Skeletal muscle tissue (tissue), 4 donors: ENCODE data around the gene BAIAP2L1. TPM values are rescaled to one million over a fixed set of nuclear protein-coding genes. Genes with fewer than 3 reads are reported as not detected.

Experiments used
- H3K27ac ChIP-seq: one replicate; pipeline ENCODE4 v1.7.0; 2013; ENCODE audit warnings: mild to moderate bottlenecking, low read depth, low read length, inconsistent platforms
- H3K27me3 ChIP-seq, 3 donors: one replicate each; pipeline ENCODE4 v1.7.0; 2013; ENCODE audit warnings: low read length in 3 of 3; ENCODE audit not compliant: control insufficient read depth in 3 of 3, insufficient read depth in 3 of 3
- H3K36me3 ChIP-seq, 3 donors: one replicate each; pipeline ENCODE4 v1.7.0; 2013; ENCODE audit warnings: low read length in 3 of 3; ENCODE audit not compliant: control insufficient read depth in 3 of 3, insufficient read depth in 3 of 3
- H3K4me1 ChIP-seq, 3 donors: one replicate each; pipeline ENCODE4 v1.7.0; 2013; ENCODE audit warnings: low read length in 3 of 3, mild to moderate bottlenecking in 3 of 3; ENCODE audit not compliant: control insufficient read depth in 3 of 3, insufficient read depth in 3 of 3
- H3K4me3 ChIP-seq, 3 donors: one replicate each; pipeline ENCODE4 v1.7.0; 2013; ENCODE audit warnings: low read length in 3 of 3
- H3K9ac ChIP-seq, 3 donors: one replicate each; pipeline ENCODE4 v1.7.0; 2013; ENCODE audit warnings: low read length in 3 of 3, mild to moderate bottlenecking in 3 of 3, moderate library complexity in 2 of 3, low read depth in 1 of 3
- H3K9me3 ChIP-seq, 3 donors: one replicate each; pipeline ENCODE4 v1.7.0; 2013; ENCODE audit warnings: low read length in 3 of 3; ENCODE audit not compliant: control insufficient read depth in 3 of 3
- total RNA-seq: library from RNA; depleted of rRNA; stranded (reverse); fragments of >200 nt; gene quantifications from one replicate; pipeline ENCODE4 v1.2.3, GENCODE V29; 2014
- donor health status: Osteomylitis.

Gene BAIAP2L1
- total RNA-seq, 1 donor from 2014 or later: 1.6 TPM

GRCh38 chr7:98300595-98301372 is 100.1 kb downstream of the BAIAP2L1 start:
- H3K36me3 ChIP-seq: peaks cover 0 to 11% (median 0%) of the 10 kb centered on the region in 3 donors
- H3K27me3 ChIP-seq: no peaks in the 10 kb centered on the region
- H3K4me1 ChIP-seq: peaks cover 0 to 2% (median 0%) of the 10 kb centered on the region in 3 donors
- no peaks in the 10 kb centered on the region for H3K9me3 ChIP-seq
- no peak overlapping the region for H3K4me3 ChIP-seq
- no peak overlapping the region for H3K27ac ChIP-seq
- H3K9ac ChIP-seq: no peak overlapping the region

- Histone ChIP-seq H3K27me3 (no peaks in the 10 kb centered on the region), H3K4me3 (no peak overlapping the region), H3K36me3 (peaks cover 11 to 23% (median 11%) of the 10 kb centered on the region in 3 donors), H3K27ac (no peak overlapping the region), H3K9ac (no peak overlapping the region), H3K4me1 (peaks cover 5 to 15% (median 11%) of the 10 kb centered on the region in 3 donors), H3K9me3 (no peaks in the 10 kb centered on the region)
These were observed 103.1 kb downstream of the BAIAP2L1 start for GRCh38 chr7:98297626-98298286.

- H3K27ac ChIP-seq: no peak overlapping the region
- H3K4me3 ChIP-seq: no peak overlapping the region
- H3K9me3 ChIP-seq: no peaks in the 10 kb centered on the region
- H3K36me3 ChIP-seq: peaks cover 15 to 31% (median 20%) of the 10 kb centered on the region in 3 donors
- H3K9ac ChIP-seq: no peak overlapping the region
- no peaks in the 10 kb centered on the region for H3K27me3 ChIP-seq
- peaks cover 5 to 16% (median 11%) of the 10 kb centered on the region in 3 donors for H3K4me1 ChIP-seq
These were observed 104.1 kb downstream of the BAIAP2L1 start for GRCh38 chr7:98296833-98297232.

- Histone ChIP-seq H3K4me1 (peaks cover 5 to 17% (median 11%) of the 10 kb centered on the region in 3 donors), H3K9me3 (no peaks in the 10 kb centered on the region), H3K27me3 (no peaks in the 10 kb centered on the region), H3K27ac (no peak overlapping the region), H3K9ac (peak overlapping the region in 1 of 3 donors; percentile 40), H3K4me3 (no peak overlapping the region), H3K36me3 (peaks cover 15 to 35% (median 27%) of the 10 kb centered on the region in 3 donors)
These were observed 105.3 kb downstream of the BAIAP2L1 start for GRCh38 chr7:98295467-98296192.

GRCh38 chr7:98294798-98295382 is 106.0 kb downstream of the BAIAP2L1 start:
- Histone ChIP-seq H3K36me3 (peaks cover 15 to 31% (median 27%) of the 10 kb centered on the region in 3 donors), H3K9ac (peak overlapping the region in 1 of 3 donors; percentile 25), H3K27ac (no peak overlapping the region), H3K4me1 (peaks cover 5 to 18% (median 12%) of the 10 kb centered on the region in 3 donors), H3K27me3 (no peaks in the 10 kb centered on the region), H3K9me3 (no peaks in the 10 kb centered on the region), H3K4me3 (no peak overlapping the region)

- no peaks in the 10 kb centered on the region for H3K27me3 ChIP-seq
- peaks cover 15 to 32% (median 27%) of the 10 kb centered on the region in 3 donors for H3K36me3 ChIP-seq
- H3K9me3 ChIP-seq: no peaks in the 10 kb centered on the region
- no peak overlapping the region for H3K4me3 ChIP-seq
- H3K27ac ChIP-seq: no peak overlapping the region
- no peak overlapping the region for H3K9ac ChIP-seq
- peaks cover 7 to 24% (median 17%) of the 10 kb centered on the region in 3 donors for H3K4me1 ChIP-seq
These were observed 106.6 kb downstream of the BAIAP2L1 start for GRCh38 chr7:98294326-98294725.

GRCh38 chr7:98293746-98294145 is 107.1 kb downstream of the BAIAP2L1 start:
- no peak overlapping the region for H3K4me3 ChIP-seq
- H3K36me3 ChIP-seq: peaks cover 15 to 34% (median 27%) of the 10 kb centered on the region in 3 donors
- no peak overlapping the region for H3K27ac ChIP-seq
- H3K27me3 ChIP-seq: no peaks in the 10 kb centered on the region
- H3K4me1 ChIP-seq: peaks cover 10 to 27% (median 21%) of the 10 kb centered on the region in 3 donors
- H3K9ac ChIP-seq: no peak overlapping the region
- no peaks in the 10 kb centered on the region for H3K9me3 ChIP-seq

- H3K4me3 ChIP-seq: no peak overlapping the region
- peaks cover 11 to 32% (median 23%) of the 10 kb centered on the region in 3 donors for H3K4me1 ChIP-seq
These were observed 107.6 kb downstream of the BAIAP2L1 start for GRCh38 chr7:98293265-98293664.

GRCh38 chr7:98291717-98292116 is 109.2 kb downstream of the BAIAP2L1 start:
- Histone ChIP-seq H3K27ac (no peak overlapping the region), H3K4me1 (peaks cover 25 to 48% (median 39%) of the 10 kb centered on the region in 3 donors), H3K36me3 (peaks cover 15 to 32% (median 32%) of the 10 kb centered on the region in 3 donors), H3K4me3 (no peak overlapping the region), H3K27me3 (no peaks in the 10 kb centered on the region), H3K9me3 (no peaks in the 10 kb centered on the region), H3K9ac (no peak overlapping the region)

More at GRCh38 chr7:98293265-98293664, 107.6 kb downstream of the BAIAP2L1 start:
- Histone ChIP-seq H3K9me3 (no peaks in the 10 kb centered on the region), H3K27me3 (no peaks in the 10 kb centered on the region), H3K36me3 (peaks cover 15 to 34% (median 29%) of the 10 kb centered on the region in 3 donors), H3K9ac (no peak overlapping the region), H3K27ac (no peak overlapping the region)
